Omental fat pad (tissue), 4 donors: ENCODE data around the gene CXCL12. TPM values are rescaled to one million over a fixed set of nuclear protein-coding genes. Genes with fewer than 3 reads are reported as not detected.
A peak's percentile ranks its signal among the peaks of the same experiment; 100 is the strongest.

ENCODE experiments used
- ATAC-seq: fragments of 150-250 bp; one replicate; pipeline ENCODE4 v1.9.1; 2016; ENCODE audit warnings: mild to moderate bottlenecking, moderate library complexity; ENCODE audit not compliant: low FRiP score
- DNase-seq: peaks from one replicate; pipeline ENCODE4 v3.0.0-alpha.2; 2019; ENCODE audit warnings: low spot score
- CTCF ChIP-seq, 3 donors: fragments of 450-650 bp; IDR thresholded peaks; one replicate each; pipeline ENCODE4 v1.5.1; 2016 to 2017; ENCODE audit warnings: antibody characterized with exemption in 3 of 3, mild to moderate bottlenecking in 3 of 3, moderate library complexity in 2 of 3
- total RNA-seq, 4 donors: library from RNA; depleted of rRNA; stranded (reverse); fragments of >200 nt; gene quantifications; one replicate each; pipeline ENCODE4 v1.1.0, GENCODE V29; 2016

Gene CXCL12
- total RNA-seq, 4 donors from 2014 or later, result 53.4 to 277 (median 117) TPM

DNA sequence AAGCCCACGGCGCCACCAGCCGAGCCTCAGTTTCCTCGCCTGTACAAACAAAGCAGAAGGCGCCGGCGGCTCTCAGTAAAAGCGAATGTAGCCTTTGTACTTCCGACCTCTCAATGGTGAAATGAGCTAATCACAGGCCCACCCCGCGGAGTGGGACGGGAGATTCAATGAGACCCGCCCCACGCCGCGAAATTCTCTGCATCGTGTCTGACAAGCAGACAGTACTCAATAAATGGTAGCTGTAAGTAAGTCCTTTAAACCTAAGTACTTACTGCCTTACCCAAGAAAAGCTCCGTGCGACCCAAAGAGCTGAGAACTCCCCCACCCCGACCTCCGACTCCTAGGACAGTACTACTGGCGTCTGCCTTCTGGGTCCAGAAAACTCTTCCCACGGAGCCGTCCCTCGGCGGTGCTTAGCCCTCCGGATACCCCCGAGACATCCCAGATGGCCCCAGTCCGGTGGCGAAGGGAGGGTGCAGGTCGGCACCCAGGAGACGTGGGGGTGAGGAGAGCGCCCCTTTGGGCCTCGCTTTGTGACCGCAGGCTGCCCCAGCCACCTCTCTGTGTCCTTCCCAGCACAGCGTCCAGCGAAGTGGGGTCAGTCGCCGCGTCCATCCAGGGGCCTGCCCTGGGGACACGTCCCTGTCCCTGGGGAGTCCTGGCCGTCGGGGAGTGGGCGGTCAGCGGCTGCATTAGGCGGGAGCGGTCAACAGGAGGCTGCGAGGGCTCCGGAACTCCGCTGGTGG lies 972 bp upstream of the CXCL12 start:
- no peak for DNase-seq
- TF ChIP-seq CTCF (IDR thresholded peaks at IDR 0.05), result no peak

DNA sequence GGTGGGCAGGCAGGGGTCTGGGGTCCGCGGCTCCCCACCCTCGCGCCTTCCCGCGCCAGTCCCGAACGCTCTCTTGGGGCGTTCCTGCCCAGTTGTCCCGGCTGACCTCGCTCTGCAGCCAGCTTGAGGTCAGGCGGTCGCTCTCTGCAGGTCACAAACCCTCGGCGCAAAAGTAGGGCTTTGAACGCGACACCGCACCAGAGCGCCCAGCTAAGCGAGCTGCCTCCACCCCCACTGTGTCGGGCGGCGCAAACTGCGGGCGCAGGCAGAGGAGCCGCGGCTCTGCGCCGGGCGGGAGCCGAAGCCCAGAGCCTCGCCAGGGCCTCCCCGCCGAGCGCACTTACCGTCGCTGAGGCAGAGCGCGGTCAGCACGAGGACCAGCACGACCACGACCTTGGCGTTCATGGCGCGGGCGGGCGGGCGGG lies 284 bp downstream of the CXCL12 start:
- ATAC-seq (peak; percentile 5), DNase-seq (no peak)
- TF ChIP-seq CTCF (IDR thresholded peaks at IDR 0.05), result no peak

More for the DNA sequence above, 972 bp upstream of the CXCL12 start:
- no peak for ATAC-seq

- ATAC-seq (peak; percentile 20), DNase-seq (no peak)
Observed at GRCh38 chr10:44383749-44384600, 922 bp downstream of the CXCL12 start.

GRCh38 chr10:44382981-44383748 lies 1.7 kb downstream of the CXCL12 start:
- ATAC-seq, result no peak
- DNase-seq, result no peak
- no peak for TF ChIP-seq CTCF (IDR thresholded peaks at IDR 0.05)

More at GRCh38 chr10:44383749-44384600, 922 bp downstream of the CXCL12 start:
- no peak for TF ChIP-seq CTCF (IDR thresholded peaks at IDR 0.05)

DNA sequence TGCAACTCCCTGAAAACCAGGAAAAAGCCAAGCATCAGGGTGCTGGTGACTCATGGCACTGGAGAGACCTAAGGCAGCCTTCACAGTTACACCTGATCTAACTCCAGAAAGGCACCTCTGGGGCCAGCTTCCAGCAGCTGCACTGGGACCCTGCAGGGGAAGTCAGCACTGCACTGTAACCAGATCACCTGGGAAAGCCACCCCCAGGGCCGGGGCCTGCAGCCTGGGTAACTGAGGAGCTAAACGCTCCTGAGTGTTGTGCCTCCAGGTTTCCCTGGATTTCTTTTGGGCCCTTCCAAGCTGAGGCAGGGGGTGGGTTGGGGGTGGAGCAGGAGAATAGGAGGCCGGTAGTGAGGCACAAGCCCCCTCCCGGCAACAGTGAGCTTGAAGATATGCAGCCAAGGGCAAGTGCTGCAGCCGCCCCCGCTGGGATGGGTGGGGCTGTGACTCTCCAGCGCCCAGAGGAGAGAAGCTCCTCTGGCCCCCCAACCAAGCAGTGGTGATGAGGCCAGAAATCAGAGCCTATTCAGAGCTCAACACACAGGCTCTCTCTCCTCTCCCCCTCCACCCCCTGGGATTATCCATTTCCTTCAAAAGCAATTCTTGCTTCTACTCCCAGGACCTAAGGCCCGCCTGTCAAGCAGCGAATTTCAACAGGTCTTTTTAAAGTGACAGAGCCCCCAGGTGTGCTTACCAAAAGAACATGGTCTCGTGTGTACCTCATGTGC lies 2.6 kb downstream of the CXCL12 start:
- ATAC-seq (no peak), DNase-seq (no peak)
- no peak for TF ChIP-seq CTCF (IDR thresholded peaks at IDR 0.05)
